Kidney (tissue), 14 donors: ENCODE results near the gene TMEM18. TPM values are rescaled to one million over a fixed set of nuclear protein-coding genes. Genes with fewer than 3 reads are reported as not detected.
A peak's percentile ranks its signal among the peaks of the same experiment; 100 is the strongest.

ENCODE experiments used
- DNase-seq, 5 donors: peaks; one replicate each; pipeline ENCODE4 v3.0.0-alpha.2; 2013 to 2020
- FAIRE-seq: peaks from 2 replicates; lab custom pipeline; 2012; peaks lifted over from hg19 to GRCh38; lab: Jason Lieb, UNC
- H3K27ac ChIP-seq, 2 donors: one replicate each; pipeline ENCODE4 v1.7.0; 2013; ENCODE audit warnings: low read depth in 2 of 2, low read length in 2 of 2, inconsistent platforms in 1 of 2
- H3K27me3 ChIP-seq: one replicate; pipeline ENCODE4 v1.7.1; 2013; ENCODE audit warnings: low read length, inconsistent platforms; ENCODE audit not compliant: control insufficient read depth, insufficient read depth
- H3K36me3 ChIP-seq, 3 donors: one replicate each; pipeline versions ENCODE4 v1.7.0 to v1.7.1; 2013; ENCODE audit warnings: low read length in 3 of 3, control low read depth in 1 of 3, inconsistent platforms in 1 of 3; ENCODE audit not compliant: insufficient read depth in 3 of 3, control insufficient read depth in 2 of 3
- H3K4me1 ChIP-seq, 3 donors: one replicate each; pipeline versions ENCODE4 v1.7.0 to v1.7.1; 2013; ENCODE audit warnings: low read length in 3 of 3, inconsistent platforms in 1 of 3, low read depth in 1 of 3; ENCODE audit not compliant: control insufficient read depth in 2 of 3, insufficient read depth in 2 of 3
- H3K4me3 ChIP-seq, 3 donors: one replicate each; pipeline versions ENCODE4 v1.7.0 to v1.8.1; 2013; ENCODE audit warnings: low read length in 3 of 3, control low read depth in 1 of 3, inconsistent platforms in 1 of 3
- H3K9ac ChIP-seq, 3 donors: one replicate each; pipeline versions ENCODE4 v1.7.0 to v1.7.1; 2013; ENCODE audit warnings: low read length in 3 of 3, control low read depth in 1 of 3, inconsistent platforms in 1 of 3
- H3K9me3 ChIP-seq, 3 donors: one replicate each; pipeline versions ENCODE4 v1.7.0 to v1.7.1; 2013; ENCODE audit warnings: low read length in 3 of 3, control low read depth in 1 of 3, inconsistent platforms in 1 of 3; ENCODE audit not compliant: control insufficient read depth in 2 of 3, insufficient read depth in 1 of 3
- intact Hi-C: fragments of 100-400 bp; cut with DNase I; formaldehyde crosslinking; loops from one replicate; pipeline ENCODE4 v1.11.1; 2022
- polyA plus RNA-seq: library from polyadenylated mRNA; stranded (reverse); fragments of 350-450 nt; fragmentation: Illumina TruSeq; extraction: RNeasy Lipid Tissue Mini Kit (QIAGEN cat#74804); gene quantifications from one replicate; pipeline ENCODE4 v1.2.3, GENCODE V29; 2014; ENCODE audit warnings: low read depth, low replicate concordance; ENCODE audit not compliant: insufficient read depth
- total RNA-seq: library from RNA; stranded (reverse); fragmentation: NEBNext Ultra II Directional; extraction: Animal tissue kit (Norgen Biotek cat#: 25700); gene quantifications from one replicate; pipeline ENCODE4 v1.2.1, GENCODE V29; 2021
- TF ChIP-seq, protein P1 (sequence below): IDR thresholded peaks from 3 replicates; pipeline ENCODE4 v1.5.1; 2012; ENCODE audit warnings: mild to moderate bottlenecking, moderate library complexity, borderline replicate concordance; ENCODE audit not compliant: insufficient read depth; ENCODE audit errors: extremely low read depth
- donor health status: control.
- donor health status: control.
- donor health status: control.
- donor health status: control.
- donor health status: control.
- donor health status: DM: yes; HTN: yes; CAD: no.
- donor health status: Normal renal cell carcinoma (clear cell type).

Gene TMEM18
- total and polyA plus RNA-seq, 2 donors from 2014 or later: 24.0 to 29.7 TPM

DNA sequence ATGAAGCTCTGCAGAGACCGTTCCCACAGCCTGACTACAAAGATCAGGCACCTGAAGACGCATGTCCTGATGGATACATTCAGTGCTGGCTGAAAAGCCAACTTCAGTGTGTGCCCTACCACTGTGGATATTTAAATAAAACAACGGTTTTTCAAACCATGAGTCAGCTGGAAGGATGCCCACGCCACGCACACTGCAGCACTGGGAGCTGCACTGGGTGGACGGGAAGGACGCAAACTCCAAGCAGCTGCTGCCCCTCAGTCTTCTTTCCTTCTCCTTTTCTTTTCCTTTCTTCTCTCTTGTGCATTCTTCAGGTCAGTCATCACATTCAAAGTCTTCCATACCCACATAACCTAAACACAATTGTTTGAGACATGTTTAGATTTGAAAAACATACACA, 7.9 kb downstream of the TMEM18 start:
- Histone ChIP-seq H3K4me1 (no peaks in the 10 kb centered on the region), H3K27me3 (no peaks in the 10 kb centered on the region), H3K9me3 (peaks cover 0 to 3% (median 2%) of the 10 kb centered on the region in 3 donors), H3K27ac (no peak overlapping the region), H3K36me3 (peaks cover 15 to 33% (median 21%) of the 10 kb centered on the region in 3 donors), H3K9ac (no peak overlapping the region), H3K4me3 (no peak overlapping the region)
- intact Hi-C loops: no loop called here
- FAIRE-seq (no peak), DNase-seq (peak in 1 of 5 donors; percentile 4)
- TF ChIP-seq, protein P1, sequence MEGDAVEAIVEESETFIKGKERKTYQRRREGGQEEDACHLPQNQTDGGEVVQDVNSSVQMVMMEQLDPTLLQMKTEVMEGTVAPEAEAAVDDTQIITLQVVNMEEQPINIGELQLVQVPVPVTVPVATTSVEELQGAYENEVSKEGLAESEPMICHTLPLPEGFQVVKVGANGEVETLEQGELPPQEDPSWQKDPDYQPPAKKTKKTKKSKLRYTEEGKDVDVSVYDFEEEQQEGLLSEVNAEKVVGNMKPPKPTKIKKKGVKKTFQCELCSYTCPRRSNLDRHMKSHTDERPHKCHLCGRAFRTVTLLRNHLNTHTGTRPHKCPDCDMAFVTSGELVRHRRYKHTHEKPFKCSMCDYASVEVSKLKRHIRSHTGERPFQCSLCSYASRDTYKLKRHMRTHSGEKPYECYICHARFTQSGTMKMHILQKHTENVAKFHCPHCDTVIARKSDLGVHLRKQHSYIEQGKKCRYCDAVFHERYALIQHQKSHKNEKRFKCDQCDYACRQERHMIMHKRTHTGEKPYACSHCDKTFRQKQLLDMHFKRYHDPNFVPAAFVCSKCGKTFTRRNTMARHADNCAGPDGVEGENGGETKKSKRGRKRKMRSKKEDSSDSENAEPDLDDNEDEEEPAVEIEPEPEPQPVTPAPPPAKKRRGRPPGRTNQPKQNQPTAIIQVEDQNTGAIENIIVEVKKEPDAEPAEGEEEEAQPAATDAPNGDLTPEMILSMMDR: no peak

DNA sequence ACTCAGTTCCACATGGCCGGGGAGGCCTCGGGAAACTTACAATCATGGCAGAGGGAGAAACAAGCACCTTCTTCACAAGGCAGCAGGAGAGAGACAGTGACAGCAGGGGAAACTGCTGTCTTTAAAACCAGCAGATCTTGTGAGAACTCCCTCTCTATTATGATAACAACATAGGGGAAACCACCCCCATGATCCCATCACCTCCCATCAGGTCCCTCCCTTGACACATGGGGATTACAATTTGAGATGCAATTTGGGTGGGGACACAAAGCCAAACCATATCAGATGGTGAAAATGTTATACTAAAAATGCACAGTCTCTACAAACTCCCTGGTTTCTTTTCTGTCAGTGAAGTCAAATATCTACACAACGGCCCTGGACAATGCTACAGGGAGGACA, 9.2 kb downstream of the TMEM18 start:
- intact Hi-C loops: no loop called here
- no peak overlapping the region for H3K27ac ChIP-seq
- H3K4me1 ChIP-seq: no peaks in the 10 kb centered on the region
- no peak overlapping the region for H3K4me3 ChIP-seq
- TF ChIP-seq, protein P1: no peak
- no peak overlapping the region for H3K9ac ChIP-seq
- H3K9me3 ChIP-seq: peaks cover 0 to 3% (median 2%) of the 10 kb centered on the region in 3 donors
- no peaks in the 10 kb centered on the region for H3K27me3 ChIP-seq
- DNase-seq (no peak), FAIRE-seq (no peak)
- peaks cover 15 to 32% (median 21%) of the 10 kb centered on the region in 3 donors for H3K36me3 ChIP-seq

DNA sequence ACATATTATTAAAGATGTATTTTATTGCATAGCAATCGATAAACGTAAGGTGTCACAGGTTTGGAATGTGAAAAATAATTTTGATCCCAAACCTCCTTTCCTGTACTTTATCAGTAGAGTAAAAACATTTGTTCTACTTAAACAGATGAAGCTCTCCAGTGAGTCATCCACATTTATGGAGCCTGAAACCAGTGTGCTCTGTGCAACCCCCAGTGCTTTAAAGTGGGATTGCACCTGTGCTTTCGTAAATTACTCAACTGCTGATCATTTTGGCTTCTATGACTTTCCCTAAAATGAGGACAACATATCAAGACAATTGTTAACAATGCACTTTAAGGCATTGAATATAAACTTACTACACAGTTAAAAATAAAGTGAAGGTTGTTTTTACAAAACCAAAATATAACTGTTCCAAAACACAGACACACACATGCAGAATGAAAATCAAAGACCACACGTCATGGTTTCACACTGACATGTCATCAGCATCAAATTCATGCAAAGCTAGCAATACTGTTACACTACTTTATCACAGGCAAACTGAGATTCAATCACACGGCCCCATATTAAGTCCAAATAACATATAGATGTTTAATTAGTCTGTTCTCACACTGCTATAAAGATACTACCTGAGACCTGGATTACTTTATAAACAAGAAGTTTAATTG, 9.7 kb downstream of the TMEM18 start:
- TF ChIP-seq, protein P1: peak; percentile 47
- DNase-seq (no peak), FAIRE-seq (no peak)
- Histone ChIP-seq H3K27me3 (no peaks in the 10 kb centered on the region), H3K36me3 (peaks cover 15 to 32% (median 21%) of the 10 kb centered on the region in 3 donors), H3K27ac (no peak overlapping the region), H3K4me3 (no peak overlapping the region), H3K4me1 (no peaks in the 10 kb centered on the region), H3K9me3 (peaks cover 0 to 3% (median 2%) of the 10 kb centered on the region in 3 donors), H3K9ac (no peak overlapping the region)
- intact Hi-C loops: no loop called here
